GM21529 (cell line): Measurements from ENCODE around the gene HOXB6.

ENCODE experiments used
- ATAC-seq: cut with Tn5 transposase; IDR thresholded peaks from one replicate; pipeline ENCODE4 v1.9.1; 2021; ENCODE audit not compliant: unreplicated experiment

HOXB6 gene

GRCh38 chr17:48634493-48635208 is 29.9 kb upstream of the HOXB6 start:
- no peak for ATAC-seq

- ATAC-seq: no peak
These were observed 28.5 kb upstream of the HOXB6 start for GRCh38 chr17:48633266-48633677.

GRCh38 chr17:48632579-48633265 is 27.9 kb upstream of the HOXB6 start:
- ATAC-seq: no peak

- ATAC-seq: no peak
These were observed 27.1 kb upstream of the HOXB6 start for GRCh38 chr17:48631693-48632578.

GRCh38 chr17:48630925-48631692 is 26.3 kb upstream of the HOXB6 start:
- no peak for ATAC-seq

- no peak for ATAC-seq
These were observed 25.5 kb upstream of the HOXB6 start for GRCh38 chr17:48630009-48630924.

- ATAC-seq: no peak
These were observed 24.6 kb upstream of the HOXB6 start for GRCh38 chr17:48629411-48629759.

GRCh38 chr17:48628649-48629410 is 24.0 kb upstream of the HOXB6 start:
- no peak for ATAC-seq

GRCh38 chr17:48627623-48628521 is 23.1 kb upstream of the HOXB6 start:
- ATAC-seq: no peak

GRCh38 chr17:48627118-48627597 is 22.4 kb upstream of the HOXB6 start:
- no peak for ATAC-seq

GRCh38 chr17:48626245-48627117 is 21.7 kb upstream of the HOXB6 start, which contains the start of gene HOXB9:
HOXB9 (minus strand) TSS chr17:48626358; CDS start chr17:48626269, 89 bp downstream.
- ATAC-seq: no peak

- no peak for ATAC-seq
These were observed 20.9 kb upstream of the HOXB6 start for GRCh38 chr17:48625495-48626244.

- ATAC-seq: no peak
These were observed 20.0 kb upstream of the HOXB6 start for GRCh38 chr17:48624544-48625494.

- ATAC-seq: no peak
These were observed 19.3 kb upstream of the HOXB6 start for GRCh38 chr17:48624118-48624517.

- ATAC-seq: no peak
These were observed 18.8 kb upstream of the HOXB6 start for GRCh38 chr17:48623583-48623982.
